Upper lobe of left lung (tissue), 6 donors: ENCODE data around the gene A1BG. TPM values are rescaled to one million over a fixed set of nuclear protein-coding genes. Genes with fewer than 3 reads are reported as not detected.

Experiments used
- ATAC-seq, 2 donors: fragments of 200-7000 bp; cut with Tn5 transposase; one replicate each; pipeline ENCODE4 v1.9.1; 2022; ENCODE audit warnings: mild to moderate bottlenecking in 2 of 2, moderate library complexity in 2 of 2; ENCODE audit not compliant: low FRiP score in 2 of 2
- DNase-seq, 2 donors: peaks; one replicate each; pipeline ENCODE4 v3.0.0-alpha.2; 2019 to 2020
- H3K27ac ChIP-seq, 4 donors: fragments of 200-600 bp; sonication (generic); one replicate each; pipeline ENCODE4 v1.5.1; 2016 to 2019
- H3K27me3 ChIP-seq, 4 donors: fragments of 200-600 bp; sonication (generic); one replicate each; pipeline ENCODE4 v1.5.1; 2017 to 2019
- H3K36me3 ChIP-seq, 4 donors: fragments of 200-600 bp; sonication (generic); one replicate each; pipeline ENCODE4 v1.5.1; 2016 to 2019
- H3K4me1 ChIP-seq, 4 donors: fragments of 200-600 bp; sonication (generic); one replicate each; pipeline ENCODE4 v1.5.1; 2018 to 2019
- H3K4me3 ChIP-seq, 4 donors: fragments of 200-600 bp; sonication (generic); one replicate each; pipeline ENCODE4 v1.5.1; 2017 to 2019; ENCODE audit warnings: mild to moderate bottlenecking in 2 of 4, moderate library complexity in 1 of 4
- H3K9me3 ChIP-seq, 4 donors: fragments of 200-600 bp; sonication (generic); one replicate each; pipeline ENCODE4 v1.5.1; 2018 to 2019
- CTCF ChIP-seq, 6 experiments: fragments of 450-650 bp in 4 of 6; fragments of 200-600 bp in 2 of 6; sonication (generic) in 2 of 6; IDR thresholded peaks; one replicate each; pipeline ENCODE4 v1.5.1; 2016 to 2019; ENCODE audit warnings: antibody characterized with exemption in 6 of 6
- EP300 ChIP-seq, 4 donors: sonication (generic); formaldehyde crosslinking; IDR thresholded peaks; one replicate each; pipeline ENCODE4 v1.5.1; 2017; ENCODE audit warnings: antibody characterized with exemption in 4 of 4, control low read depth in 2 of 4
- POLR2A ChIP-seq, 4 donors: fragments of 450-650 bp; IDR thresholded peaks; one replicate each; pipeline ENCODE4 v1.5.1; 2016 to 2017; ENCODE audit warnings: antibody characterized with exemption in 4 of 4, mild to moderate bottlenecking in 2 of 4
- POLR2AphosphoS5 ChIP-seq, 2 donors: sonication (generic); formaldehyde crosslinking; IDR thresholded peaks; one replicate each; pipeline ENCODE4 v1.5.1; 2017; ENCODE audit warnings: antibody characterized with exemption in 2 of 2
- WGBS, 2 donors: methylation state at CpG; one replicate each; pipeline ENCODE4 v1.1.5; 2017 to 2018; 5-methylcytosine and 5-hydroxymethylcytosine counted together
- total RNA-seq, 6 donors: library from RNA; depleted of rRNA in 4 of 6; stranded (reverse); fragments of >200 nt in 4 of 6; gene quantifications; one replicate each; pipeline versions ENCODE4 v1.1.0 to v1.2.1, GENCODE V29; 2016 to 2021
- donor health status: DM: no; HTN: no; CAD: no; lungs with moderate emphysema.
- donor health status: DM: no; HTN: yes; CAD: no; lungs with severe emphysema.

Gene A1BG
- total RNA-seq, 6 donors from 2014 or later: 8.4 to 26.6 (median 16.4) TPM

DNA sequence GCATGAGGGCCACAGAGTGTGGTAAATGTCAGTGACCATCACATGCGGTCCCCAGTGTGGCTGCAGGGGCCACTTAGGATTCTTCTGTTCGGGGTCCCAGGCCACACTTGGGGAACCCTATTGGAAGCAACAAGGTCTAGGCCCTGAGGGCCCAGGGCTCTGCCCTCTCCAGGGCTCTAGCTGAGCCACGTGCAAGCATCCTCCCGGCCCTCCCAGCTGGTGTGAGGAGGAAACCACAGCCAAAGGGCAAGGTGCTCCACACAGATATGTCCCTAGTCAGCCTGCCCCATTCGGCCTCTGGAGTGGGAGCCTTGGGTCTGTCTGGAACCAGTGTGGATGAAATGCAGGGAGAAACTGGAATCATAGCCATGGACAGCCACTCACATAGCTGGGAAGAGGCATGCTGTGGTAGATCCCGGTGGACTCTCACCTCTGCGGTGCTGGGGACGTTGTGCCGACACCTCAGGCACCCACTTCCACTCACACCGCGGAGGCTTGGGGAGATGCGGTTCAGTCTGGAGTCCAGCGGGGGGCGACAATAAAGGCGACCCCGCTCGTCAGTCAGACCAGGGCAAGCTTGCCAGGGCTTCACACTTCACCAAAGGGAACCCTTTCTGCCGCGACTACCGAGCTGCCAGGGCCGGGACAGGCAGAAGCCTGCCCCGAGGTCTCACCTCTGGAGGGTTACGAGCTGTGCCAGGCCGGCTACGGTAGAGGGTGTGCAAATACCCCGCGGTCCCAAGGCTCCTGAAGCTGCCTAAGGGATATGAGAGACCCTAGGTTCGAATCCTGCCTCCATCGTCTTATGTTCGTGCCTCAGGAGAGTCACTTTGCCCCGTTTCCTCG is 13.5 kb upstream of the A1BG start:
- Histone ChIP-seq H3K4me1 (peaks cover under 1 to 1% (median under 1%) of the 10 kb centered on the region in 4 donors), H3K4me3 (no peak overlapping the region), H3K9me3 (no peaks in the 10 kb centered on the region), H3K27ac (no peak overlapping the region), H3K27me3 (no peaks in the 10 kb centered on the region), H3K36me3 (no peaks in the 10 kb centered on the region)
- DNase-seq: no peak
- TF ChIP-seq CTCF (IDR thresholded peaks at IDR 0.05): no peak
- no peak for ATAC-seq
- 92% methylated on average over 17 to 31 of the region's 32 CpGs for WGBS, 2 donors

DNA sequence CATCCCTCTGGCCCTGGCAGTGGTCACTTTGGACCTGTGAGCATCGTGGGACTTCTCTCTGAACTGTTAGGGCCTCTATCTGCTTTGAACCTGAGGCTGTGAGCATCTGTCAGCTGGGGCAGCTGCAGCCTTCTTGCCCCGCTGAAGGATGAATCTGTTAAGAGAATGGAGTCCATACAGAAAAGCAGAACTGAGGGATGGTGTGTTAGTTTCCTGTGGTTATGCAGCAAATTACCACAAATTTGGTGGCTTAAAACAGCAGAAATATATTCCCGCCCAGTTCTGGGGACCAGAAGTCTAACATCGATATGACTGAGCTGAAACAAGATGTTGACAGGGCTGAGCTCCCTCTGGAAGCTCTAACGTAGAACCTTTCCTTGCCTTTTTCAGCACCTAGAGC is 10.9 kb upstream of the A1BG start:
- 71 to 75% methylated on average over 5 of the region's 5 CpGs for WGBS, 2 donors
- Histone ChIP-seq H3K27ac (no peak overlapping the region), H3K4me3 (no peak overlapping the region), H3K27me3 (no peaks in the 10 kb centered on the region), H3K9me3 (no peaks in the 10 kb centered on the region), H3K4me1 (peaks cover 5 to 8% (median 7%) of the 10 kb centered on the region in 4 donors), H3K36me3 (no peaks in the 10 kb centered on the region)
- DNase-seq (no peak), ATAC-seq (no peak)
- TF ChIP-seq EP300 (IDR thresholded peaks at IDR 0.05): no peak
- no peak for TF ChIP-seq POLR2A (IDR thresholded peaks at IDR 0.05)
- TF ChIP-seq CTCF (IDR thresholded peaks at IDR 0.05): no peak
- TF ChIP-seq POLR2AphosphoS5 (IDR thresholded peaks at IDR 0.05): no peak

GRCh38 chr19:58362272-58362994 is 9.1 kb upstream of the A1BG start, which contains the start of gene ZNF497:
Gene ZNF497, minus strand, starts transcription at chr19:58362751. Its CDS starts 5,116 bp downstream, at chr19:58357635.
- WGBS, 2 donors: 0% methylated on average over 17 to 62 of the region's 74 CpGs
- ATAC-seq: peak; percentile 96 to 97

DNA sequence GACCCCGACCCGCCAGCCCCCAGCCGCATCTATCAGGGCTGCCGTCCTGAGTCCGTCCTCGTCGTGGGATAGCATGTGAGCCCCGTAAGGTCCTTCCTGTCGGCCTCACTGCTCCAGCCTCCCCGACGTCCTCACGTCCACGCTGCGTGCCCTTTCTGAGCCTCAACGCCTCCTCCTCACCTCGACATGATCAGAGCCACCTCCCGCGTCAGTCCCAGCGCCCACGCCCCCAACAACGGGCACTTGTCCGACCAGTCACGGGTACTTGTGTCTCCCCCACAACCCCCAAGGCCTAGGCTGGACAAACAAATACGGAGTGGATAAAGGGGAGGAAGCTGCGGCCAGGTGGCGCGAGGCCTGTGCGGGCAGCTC is 8.6 kb upstream of the A1BG start:
- H3K27me3 ChIP-seq: peaks cover 0 to 4% (median 0%) of the 10 kb centered on the region in 4 donors
- H3K36me3 ChIP-seq: no peaks in the 10 kb centered on the region
- 3 to 4% methylated on average over 19 to 28 of the region's 28 CpGs for WGBS, 2 donors
- H3K4me1 ChIP-seq: peaks cover 5 to 14% (median 11%) of the 10 kb centered on the region in 4 donors
- H3K4me3 ChIP-seq: peak overlapping the region; percentile 48 to 91 (median 70)
- TF ChIP-seq EP300 (IDR thresholded peaks at IDR 0.05): no peak
- peak in 1 of 6 experiments; percentile 5 for TF ChIP-seq CTCF (IDR thresholded peaks at IDR 0.05)
- no peaks in the 10 kb centered on the region for H3K9me3 ChIP-seq
- peak; percentile 39 to 41 for ATAC-seq
- peak; percentile 31 to 89 for DNase-seq
- H3K27ac ChIP-seq: peak overlapping the region; percentile 91 to 95 (median 92)

More at GRCh38 chr19:58362272-58362994, 9.1 kb upstream of the A1BG start, which contains the start of gene ZNF497:
- peak; percentile 99 for DNase-seq
- no peak for TF ChIP-seq EP300 (IDR thresholded peaks at IDR 0.05)
- TF ChIP-seq POLR2AphosphoS5 (IDR thresholded peaks at IDR 0.05): peak; percentile 59 to 86
- peak in 3 of 4 donors; percentile 52 to 81 (median 56) for TF ChIP-seq POLR2A (IDR thresholded peaks at IDR 0.05)
- TF ChIP-seq CTCF (IDR thresholded peaks at IDR 0.05): peak in 2 of 6 experiments; percentile 23 to 38
- peaks cover 5 to 8% (median 8%) of the 10 kb centered on the region in 4 donors for H3K4me1 ChIP-seq
- peak within 1 kb of the TSS; percentile 48 to 91 (median 70) for H3K4me3 ChIP-seq
- H3K36me3 ChIP-seq: no peaks in the 10 kb centered on the region
- no peaks in the 10 kb centered on the region for H3K27me3 ChIP-seq
- no peaks in the 10 kb centered on the region for H3K9me3 ChIP-seq
- H3K27ac ChIP-seq: peak within 1 kb of the TSS; percentile 91 to 95 (median 92)
